Islet of Langerhans (tissue), 1 donor: ENCODE data around the gene MAN1B1.

ENCODE experiments used
- FAIRE-seq: peaks from one replicate; lab custom pipeline; 2011; peaks lifted over from hg19 to GRCh38; lab: Jason Lieb, UNC

The MAN1B1 gene

GRCh38 chr9:137087409-137087925 lies 682 bp downstream of the MAN1B1 start:
- FAIRE-seq = no peak

- FAIRE-seq = no peak
These were observed 1.3 kb downstream of the MAN1B1 start for GRCh38 chr9:137088121-137088520.

- no peak for FAIRE-seq
These were observed 2.6 kb downstream of the MAN1B1 start for GRCh38 chr9:137089232-137089947.

- no peak for FAIRE-seq
These were observed 9.1 kb downstream of the MAN1B1 start for GRCh38 chr9:137095664-137096517.

- FAIRE-seq = no peak
These were observed 10.2 kb downstream of the MAN1B1 start for GRCh38 chr9:137096785-137097546.

- FAIRE-seq = no peak
These were observed 11.1 kb downstream of the MAN1B1 start for GRCh38 chr9:137097761-137098462.

GRCh38 chr9:137099231-137099630 lies 12.4 kb downstream of the MAN1B1 start:
- FAIRE-seq = no peak

- FAIRE-seq = no peak
These were observed 16.6 kb downstream of the MAN1B1 start for GRCh38 chr9:137103206-137103999.

GRCh38 chr9:137105814-137106661 lies 19.3 kb downstream of the MAN1B1 start:
- no peak for FAIRE-seq

- no peak for FAIRE-seq
These were observed 20.0 kb downstream of the MAN1B1 start for GRCh38 chr9:137106662-137107250.

GRCh38 chr9:137107312-137107921 lies 20.6 kb downstream of the MAN1B1 start:
- no peak for FAIRE-seq

- no peak for FAIRE-seq
These were observed 21.2 kb downstream of the MAN1B1 start for GRCh38 chr9:137107982-137108381.

GRCh38 chr9:137108608-137109249 lies 21.9 kb downstream of the MAN1B1 start:
- no peak for FAIRE-seq

GRCh38 chr9:137109250-137110146 lies 22.7 kb downstream of the MAN1B1 start:
- no peak for FAIRE-seq

- no peak for FAIRE-seq
These were observed 23.5 kb downstream of the MAN1B1 start for GRCh38 chr9:137110147-137110910.

GRCh38 chr9:137110911-137111787 lies 24.4 kb downstream of the MAN1B1 start:
- FAIRE-seq = no peak
